SK-N-SH (cell line): Measurements from ENCODE around the gene CA5A. TPM values are rescaled to one million over a fixed set of nuclear protein-coding genes. Genes with fewer than 3 reads are reported as not detected.
A peak's percentile ranks its signal among the peaks of the same experiment; 100 is the strongest.
"Not testable (repeated sequence)": the region's sequence is repeated elsewhere in the genome, so short reads cannot be mapped to it uniquely, and the experiment has no call there.

Experiments used
- CTCF ChIA-PET: fragments of 300-600, 350-600 bp; formaldehyde crosslinking; extraction: SDS; loops from one replicate; lab custom pipeline; 2021; lab: Yijun Ruan, JAX
- POLR2A ChIA-PET: fragments of 350-600 bp; sonication (Branson Sonifier 250); formaldehyde crosslinking; extraction: SDS; loops from one replicate; lab custom pipeline; 2020; ENCODE audit warnings: antibody characterized with exemption, inconsistent platforms; lab: Yijun Ruan, JAX
- DNase-seq: peaks from one replicate; pipeline ENCODE4 v3.0.0; 2012
- H2AFZ ChIP-seq: fragments of 200-600 bp; sonication (generic); 2 replicates; pipeline ENCODE4 v1.8.1; 2016; ENCODE audit warnings: antibody characterized with exemption, mild to moderate bottlenecking, low read depth
- H3F3A ChIP-seq: fragments of 200-600 bp; sonication (generic); replicated peaks from 2 replicates; pipeline ENCODE3; 2016; ENCODE audit warnings: antibody characterized with exemption, mild to moderate bottlenecking; ENCODE audit not compliant: insufficient read depth
- H3K27ac ChIP-seq, 2 experiments: fragments of 200-500 bp in 1 of 2; fragments of 200-600 bp in 1 of 2; sonication (Bioruptor generic) in 1 of 2; sonication (generic), shearing (Covaris generic) in 1 of 2; 2 replicates each; pipeline versions ENCODE4 v1.5.1 to v1.6.1; 2014 to 2016; ENCODE audit warnings: low read depth in 2 of 2, inconsistent platforms in 1 of 2, low read length in 1 of 2, mild to moderate bottlenecking in 1 of 2, mixed read lengths in 1 of 2
- H3K27me3 ChIP-seq: fragments of 200-600 bp; sonication (generic), shearing (Covaris generic); 2 replicates; pipeline ENCODE4 v1.6.1; 2016; ENCODE audit warnings: mixed run types; ENCODE audit not compliant: insufficient read depth
- H3K36me3 ChIP-seq, 2 experiments: fragments of 200-500 bp in 1 of 2; fragments of 200-600 bp in 1 of 2; sonication (Bioruptor generic) in 1 of 2; sonication (generic) in 1 of 2; replicated peaks in 1 of 2; 2 replicates each; pipeline versions ENCODE3 to v1.5.1; 2014 to 2016; ENCODE audit warnings: low read length in 1 of 2, mild to moderate bottlenecking in 1 of 2; ENCODE audit not compliant: insufficient read depth in 2 of 2, control insufficient read depth in 1 of 2
- H3K4me1 ChIP-seq, 2 experiments: fragments of 200-500 bp in 1 of 2; fragments of 200-600 bp in 1 of 2; sonication (Bioruptor generic) in 1 of 2; sonication (generic), shearing (Covaris generic) in 1 of 2; 2 replicates each; pipeline versions ENCODE4 v1.5.1 to v1.6.1; 2014 to 2016; ENCODE audit warnings: low read depth in 1 of 2, low read length in 1 of 2, mixed run types in 1 of 2; ENCODE audit not compliant: insufficient read depth in 2 of 2, control insufficient read depth in 1 of 2
- H3K4me2 ChIP-seq: fragments of 200-600 bp; sonication (generic), shearing (Covaris generic); 2 replicates; pipeline ENCODE4 v1.6.1; 2017; ENCODE audit warnings: mixed run types
- H3K4me3 ChIP-seq, 2 experiments: fragments of 200-500 bp in 1 of 2; fragments of 200-600 bp in 1 of 2; sonication (Bioruptor generic) in 1 of 2; sonication (generic), shearing (Covaris generic) in 1 of 2; 2 replicates each; pipeline versions ENCODE4 v1.5.1 to v1.8.1; 2014 to 2016; ENCODE audit warnings: low read depth in 2 of 2, inconsistent platforms in 1 of 2, low read length in 1 of 2, mild to moderate bottlenecking in 1 of 2, mixed read lengths in 1 of 2, moderate library complexity in 1 of 2
- H3K79me2 ChIP-seq: fragments of 200-600 bp; sonication (generic); 2 replicates; pipeline ENCODE4 v1.8.1; 2017; ENCODE audit warnings: mild to moderate bottlenecking; ENCODE audit not compliant: insufficient read depth
- H3K9ac ChIP-seq: fragments of 200-600 bp; sonication (generic); 2 replicates; pipeline ENCODE4 v1.6.1; 2017; ENCODE audit warnings: mixed run types
- H3K9me2 ChIP-seq: fragments of 200-600 bp; sonication (generic); 2 replicates; pipeline ENCODE4 v1.6.1; 2017; ENCODE audit warnings: mixed run types
- H3K9me3 ChIP-seq: fragments of 200-600 bp; sonication (generic); 2 replicates; pipeline ENCODE4 v1.6.1; 2017; ENCODE audit warnings: mixed run types, mild to moderate bottlenecking, moderate library complexity
- H4K20me1 ChIP-seq: fragments of 200-600 bp; sonication (generic); 2 replicates; pipeline ENCODE4 v1.6.1; 2017; ENCODE audit warnings: mild to moderate bottlenecking, mixed run types; ENCODE audit not compliant: insufficient read depth
- CTCF ChIP-seq: fragments of 200-600 bp; sonication (generic); IDR thresholded peaks from 2 replicates; pipeline ENCODE4 v1.6.1; 2017; ENCODE audit warnings: antibody characterized with exemption, mild to moderate bottlenecking, moderate library complexity
- EP300 ChIP-seq, 2 experiments: IDR thresholded peaks; 2 replicates each; pipeline versions ENCODE4 v1.4.0 to v1.6.1; 2012; ENCODE audit warnings: borderline replicate concordance in 1 of 2, low read depth in 1 of 2, low read length in 1 of 2
- FOSL2 ChIP-seq: IDR thresholded peaks from 2 replicates; pipeline ENCODE4 v1.4.0; 2012; ENCODE audit warnings: low read depth, mild to moderate bottlenecking, moderate library complexity, borderline replicate concordance
- GABPA ChIP-seq: IDR thresholded peaks from 2 replicates; pipeline ENCODE4 v1.4.0; 2012; ENCODE audit warnings: low read depth, mild to moderate bottlenecking
- GATA2 ChIP-seq: sonication (generic); formaldehyde crosslinking; IDR thresholded peaks from 2 replicates; pipeline ENCODE4 v1.5.0; 2020; ENCODE audit warnings: mild to moderate bottlenecking, missing genetic modification reagents
- YY1 ChIP-seq: IDR thresholded peaks from 2 replicates; pipeline ENCODE4 v1.4.0; 2012; ENCODE audit warnings: low read depth, mild to moderate bottlenecking
- ZBTB33 ChIP-seq: IDR thresholded peaks from 2 replicates; pipeline ENCODE4 v1.4.0; 2012; ENCODE audit warnings: low read depth, borderline replicate concordance
- WGBS: methylation state at CpG from one replicate; pipeline ENCODE4 v1.1.6; 2017; ENCODE audit warnings: low lambda C conversion rate; 5-methylcytosine and 5-hydroxymethylcytosine counted together
- polyA plus RNA-seq, 3 experiments: library from polyadenylated mRNA; depleted of rRNA; stranded (reverse); fragments of >200 nt; gene quantifications; 2 replicates each; pipeline ENCODE4 v1.2.3, GENCODE V29; 2012
- TF ChIP-seq, protein P1 (sequence below): IDR thresholded peaks from 2 replicates; pipeline ENCODE4 v1.4.0; 2012; ENCODE audit warnings: low read depth

CA5A gene
- polyA plus RNA-seq, 1 of the 3 experiments (the other 2 are of a cell fraction), result not detected

- H3K4me2 ChIP-seq, H3F3A ChIP-seq, H3K27me3 ChIP-seq, POLR2A ChIA-PET, H2AFZ ChIP-seq, H3K9me2 ChIP-seq, DNase-seq, H3K4me3 ChIP-seq, H3K9ac ChIP-seq, H3K27ac ChIP-seq, H3K36me3 ChIP-seq, H3K9me3 ChIP-seq: not testable (repeated sequence)
- CTCF ChIA-PET, result interaction anchor here (1.2 to 1.4 kb wide), 2 partner anchors 8 to 13 kb away, joined by 3 read pairs; no protein-coding TSS in a partner anchor
- peaks cover 58% of the 10 kb centered on the region for H3K79me2 ChIP-seq
- H3K4me1 ChIP-seq, result peaks cover 13 to 24% of the 10 kb centered on the region in 2 experiments; a peak in 2 of 4 replicates
- WGBS, result 89% methylated on average over 18 of the region's 26 CpGs
- peaks cover 64% of the 10 kb centered on the region for H4K20me1 ChIP-seq
Observed at GRCh38 chr16:87862597-87863326, 73.6 kb downstream of the CA5A start.

GRCh38 chr16:87861300-87862099, 74.8 kb downstream of the CA5A start:
- 69% methylated on average over 16 of the region's 18 CpGs for WGBS
- H3K27ac ChIP-seq, H3K9me3 ChIP-seq, H3K27me3 ChIP-seq, POLR2A ChIA-PET, H3K4me3 ChIP-seq, H3K9ac ChIP-seq, H3K9me2 ChIP-seq, H3F3A ChIP-seq, H3K36me3 ChIP-seq, H2AFZ ChIP-seq, DNase-seq: not testable (repeated sequence)
- Histone ChIP-seq H3K4me2 (0 out of 2 replicates have a peak overlapping the region, but pooled peaks have one; percentile 47), H3K4me1 (peaks cover 13 to 26% of the 10 kb centered on the region in 2 experiments; a peak in 2 of 4 replicates), H3K79me2 (peaks cover 49% of the 10 kb centered on the region), H4K20me1 (peaks cover 57% of the 10 kb centered on the region)
- CTCF ChIA-PET, result interaction anchor here (1.0 to 2.8 kb wide), 3 partner anchors 10 to 83 kb away, joined by 3 to 12 read pairs (median 3); no protein-coding TSS in a partner anchor

DNA sequence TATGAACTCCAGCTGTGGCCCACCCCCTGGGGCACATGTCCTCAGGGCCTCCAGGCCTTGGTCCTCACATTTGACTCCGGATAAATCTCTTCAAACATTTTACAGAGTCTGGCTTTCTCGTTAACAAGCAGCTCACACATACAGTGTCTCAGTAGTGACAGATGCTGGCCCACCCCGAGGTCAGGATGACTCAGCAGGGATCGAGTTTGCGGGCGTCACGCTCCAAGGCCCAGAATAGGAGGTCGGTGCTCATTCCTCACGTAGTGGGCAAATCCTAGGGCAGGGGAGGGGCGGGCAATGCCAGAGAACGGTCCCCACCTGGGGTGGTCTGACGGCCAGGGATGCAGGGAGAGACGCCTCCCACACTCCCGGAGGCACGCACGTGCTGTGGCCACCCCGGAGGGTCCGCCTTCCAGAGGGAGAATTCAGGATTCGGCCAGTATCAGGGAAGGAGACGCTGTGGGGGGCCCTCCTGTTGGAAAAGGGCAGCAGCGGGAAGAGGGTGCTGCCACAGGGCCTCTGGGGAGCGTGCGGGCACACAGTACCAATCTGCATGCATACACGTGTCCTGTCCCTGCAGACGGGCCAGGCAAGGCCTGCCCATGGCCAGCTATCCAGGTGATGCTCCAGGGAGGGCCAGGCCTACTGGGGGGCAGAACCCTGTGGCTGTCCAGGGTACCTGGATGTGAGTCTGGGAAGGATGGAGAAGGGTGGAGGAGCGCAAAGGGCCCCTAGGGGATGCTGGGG, 75.6 kb downstream of the CA5A start:
- H3K4me1 ChIP-seq, result peaks cover 18 to 34% of the 10 kb centered on the region in 2 experiments; a peak in 2 of 4 replicates
- H3K36me3 ChIP-seq, result no peaks in the 10 kb centered on the region
- peaks cover 57% of the 10 kb centered on the region for H4K20me1 ChIP-seq
- no peaks in the 10 kb centered on the region for H3K9me2 ChIP-seq
- no peak overlapping the region for H2AFZ ChIP-seq
- ChIA-PET POLR2A (no interaction called here), CTCF (interaction anchor here (1.3 to 2.8 kb wide), 3 partner anchors 11 to 82 kb away, joined by 3 to 17 read pairs (median 12); no protein-coding TSS in a partner anchor)
- no peak for TF ChIP-seq GABPA
- no peak for TF ChIP-seq EP300 (IDR thresholded peaks at IDR 0.05; ENCODE audit: borderline replicate concordance in 1 of 2, low read depth in 1 of 2, low read length in 1 of 2)
- TF ChIP-seq YY1, result no peak
- no peak for TF ChIP-seq ZBTB33
- TF ChIP-seq CTCF, result no peak
- TF ChIP-seq GATA2, result no peak
- TF ChIP-seq, protein P1, sequence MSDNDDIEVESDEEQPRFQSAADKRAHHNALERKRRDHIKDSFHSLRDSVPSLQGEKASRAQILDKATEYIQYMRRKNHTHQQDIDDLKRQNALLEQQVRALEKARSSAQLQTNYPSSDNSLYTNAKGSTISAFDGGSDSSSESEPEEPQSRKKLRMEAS, result no peak
- TF ChIP-seq FOSL2, result 0 out of 2 replicates have a peak, but pooled peaks have one; percentile 18
- no peak overlapping the region for H3K4me3 ChIP-seq
- no peak overlapping the region; a peak in 1 of 4 replicates for H3K27ac ChIP-seq
- no peaks in the 10 kb centered on the region for H3K9me3 ChIP-seq
- 65% methylated on average over 12 of the region's 26 CpGs for WGBS
- H3K27me3 ChIP-seq, result no peaks in the 10 kb centered on the region
- H3K9ac ChIP-seq, result no peak overlapping the region
- no peaks in the 10 kb centered on the region for H3F3A ChIP-seq
- peaks cover 43% of the 10 kb centered on the region for H3K79me2 ChIP-seq
- peak overlapping the region; percentile 47; the same call in 1 of the 2 replicates for H3K4me2 ChIP-seq
- DNase-seq, result peak; percentile 30
